ENCODE measurements around the gene PKP1.

DNA sequence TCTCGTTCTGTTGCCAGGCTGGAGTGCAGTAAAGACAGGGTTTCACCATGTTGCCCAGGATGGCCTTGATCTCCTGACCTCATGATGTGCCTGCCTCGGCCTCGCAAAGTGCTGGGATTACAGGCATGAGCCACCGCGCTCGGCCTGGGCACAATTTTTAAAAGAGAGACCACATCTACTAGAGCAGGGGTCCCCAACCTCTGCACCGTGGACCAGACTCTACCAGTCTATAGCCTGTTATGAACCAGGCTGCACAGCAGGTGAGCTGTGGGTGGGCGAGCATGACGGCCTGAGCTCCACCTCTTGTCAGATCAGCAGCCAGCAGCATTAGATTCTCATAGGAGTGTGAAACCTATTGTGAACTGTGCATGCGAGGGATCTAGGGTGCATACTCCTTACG lies 73.4 kb downstream of the PKP1 start:
- TF ChIP-seq, protein P1, sequence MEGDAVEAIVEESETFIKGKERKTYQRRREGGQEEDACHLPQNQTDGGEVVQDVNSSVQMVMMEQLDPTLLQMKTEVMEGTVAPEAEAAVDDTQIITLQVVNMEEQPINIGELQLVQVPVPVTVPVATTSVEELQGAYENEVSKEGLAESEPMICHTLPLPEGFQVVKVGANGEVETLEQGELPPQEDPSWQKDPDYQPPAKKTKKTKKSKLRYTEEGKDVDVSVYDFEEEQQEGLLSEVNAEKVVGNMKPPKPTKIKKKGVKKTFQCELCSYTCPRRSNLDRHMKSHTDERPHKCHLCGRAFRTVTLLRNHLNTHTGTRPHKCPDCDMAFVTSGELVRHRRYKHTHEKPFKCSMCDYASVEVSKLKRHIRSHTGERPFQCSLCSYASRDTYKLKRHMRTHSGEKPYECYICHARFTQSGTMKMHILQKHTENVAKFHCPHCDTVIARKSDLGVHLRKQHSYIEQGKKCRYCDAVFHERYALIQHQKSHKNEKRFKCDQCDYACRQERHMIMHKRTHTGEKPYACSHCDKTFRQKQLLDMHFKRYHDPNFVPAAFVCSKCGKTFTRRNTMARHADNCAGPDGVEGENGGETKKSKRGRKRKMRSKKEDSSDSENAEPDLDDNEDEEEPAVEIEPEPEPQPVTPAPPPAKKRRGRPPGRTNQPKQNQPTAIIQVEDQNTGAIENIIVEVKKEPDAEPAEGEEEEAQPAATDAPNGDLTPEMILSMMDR (conservative IDR thresholded peaks at IDR 0.05) = no peak
- TF ChIP-seq EZH2 (IDR thresholded peaks at IDR 0.05; ENCODE audit: low read depth) = no peak
